Panc1 (cell line): ENCODE results near the gene ZC3H7B.

Experiments used
- POLR2AphosphoS5 ChIP-seq: IDR thresholded peaks from 2 replicates; pipeline ENCODE4 v1.6.1; 2012; ENCODE audit warnings: mild to moderate bottlenecking, low read depth, low read length, moderate library complexity
- REST ChIP-seq, 2 experiments: IDR thresholded peaks; 2 replicates each; pipeline ENCODE4 v1.6.1; 2011 to 2012; ENCODE audit warnings: low read depth in 2 of 2, control low read depth in 1 of 2, low read length in 1 of 2, mild to moderate bottlenecking in 1 of 2, moderate library complexity in 1 of 2; ENCODE audit not compliant: insufficient read depth in 1 of 2
- TF ChIP-seq, protein P1 (sequence below): fragments of 450-650 bp; IDR thresholded peaks from 2 replicates; pipeline ENCODE4 v1.5.1; 2017; ENCODE audit warnings: mild to moderate bottlenecking

GRCh38 chr22:41332217-41332939 lies 31.1 kb downstream of the ZC3H7B start:
- TF ChIP-seq, protein P1, sequence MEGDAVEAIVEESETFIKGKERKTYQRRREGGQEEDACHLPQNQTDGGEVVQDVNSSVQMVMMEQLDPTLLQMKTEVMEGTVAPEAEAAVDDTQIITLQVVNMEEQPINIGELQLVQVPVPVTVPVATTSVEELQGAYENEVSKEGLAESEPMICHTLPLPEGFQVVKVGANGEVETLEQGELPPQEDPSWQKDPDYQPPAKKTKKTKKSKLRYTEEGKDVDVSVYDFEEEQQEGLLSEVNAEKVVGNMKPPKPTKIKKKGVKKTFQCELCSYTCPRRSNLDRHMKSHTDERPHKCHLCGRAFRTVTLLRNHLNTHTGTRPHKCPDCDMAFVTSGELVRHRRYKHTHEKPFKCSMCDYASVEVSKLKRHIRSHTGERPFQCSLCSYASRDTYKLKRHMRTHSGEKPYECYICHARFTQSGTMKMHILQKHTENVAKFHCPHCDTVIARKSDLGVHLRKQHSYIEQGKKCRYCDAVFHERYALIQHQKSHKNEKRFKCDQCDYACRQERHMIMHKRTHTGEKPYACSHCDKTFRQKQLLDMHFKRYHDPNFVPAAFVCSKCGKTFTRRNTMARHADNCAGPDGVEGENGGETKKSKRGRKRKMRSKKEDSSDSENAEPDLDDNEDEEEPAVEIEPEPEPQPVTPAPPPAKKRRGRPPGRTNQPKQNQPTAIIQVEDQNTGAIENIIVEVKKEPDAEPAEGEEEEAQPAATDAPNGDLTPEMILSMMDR: no peak
- no peak for TF ChIP-seq REST (IDR thresholded peaks at IDR 0.05; ENCODE audit: insufficient read depth in 1 of 2, low read depth in 2 of 2, low read length in 1 of 2)
- no peak for TF ChIP-seq POLR2AphosphoS5
